ENCODE measurements around the gene IGFBP2.

The IGFBP2 gene

DNA sequence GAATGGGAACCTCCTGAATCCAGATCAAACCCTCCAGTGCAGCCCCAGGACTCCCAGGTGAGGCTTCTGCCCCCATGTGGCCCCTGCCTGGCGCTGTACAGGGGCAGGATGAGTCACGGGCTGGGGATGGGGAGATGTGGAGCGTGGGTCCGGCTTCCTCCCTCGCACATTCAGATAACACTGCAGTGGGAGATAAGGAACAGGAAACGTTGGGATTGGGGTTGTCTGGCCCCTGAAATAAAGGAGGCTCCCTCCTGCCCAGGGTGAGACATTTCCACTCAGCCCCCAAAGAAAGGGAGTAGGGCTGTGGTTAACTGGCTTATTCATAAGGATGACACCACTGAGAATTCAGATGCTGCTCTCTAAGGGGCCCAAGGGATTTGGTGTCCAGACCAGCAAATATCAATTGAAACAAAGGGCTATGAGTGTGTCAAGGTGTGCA lies 31.4 kb downstream of the IGFBP2 start:
- DNase-seq (ENCODE audit: low spot score) = peak; percentile 41

DNA sequence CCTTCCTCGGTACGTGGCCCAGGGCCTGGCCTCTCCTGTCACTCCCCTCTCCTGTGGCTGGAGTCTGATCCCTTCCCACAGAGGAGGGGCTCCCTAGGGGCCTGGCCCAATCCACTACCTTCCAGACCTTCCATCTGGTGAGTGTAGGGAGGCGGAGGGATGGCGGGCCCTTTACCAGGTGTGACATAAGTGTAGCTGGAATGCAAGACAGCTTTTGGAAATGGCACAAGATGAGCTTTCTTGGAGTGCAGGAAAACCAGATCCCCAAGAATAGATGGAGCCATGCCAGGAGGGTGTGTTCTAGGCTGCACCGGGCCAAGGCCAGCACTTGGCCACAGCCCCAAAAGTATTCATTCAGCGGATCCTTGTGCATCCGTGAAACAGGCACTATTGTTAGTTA lies 32.0 kb downstream of the IGFBP2 start:
- peak; percentile 39 for DNase-seq (ENCODE audit: low spot score)

DNA sequence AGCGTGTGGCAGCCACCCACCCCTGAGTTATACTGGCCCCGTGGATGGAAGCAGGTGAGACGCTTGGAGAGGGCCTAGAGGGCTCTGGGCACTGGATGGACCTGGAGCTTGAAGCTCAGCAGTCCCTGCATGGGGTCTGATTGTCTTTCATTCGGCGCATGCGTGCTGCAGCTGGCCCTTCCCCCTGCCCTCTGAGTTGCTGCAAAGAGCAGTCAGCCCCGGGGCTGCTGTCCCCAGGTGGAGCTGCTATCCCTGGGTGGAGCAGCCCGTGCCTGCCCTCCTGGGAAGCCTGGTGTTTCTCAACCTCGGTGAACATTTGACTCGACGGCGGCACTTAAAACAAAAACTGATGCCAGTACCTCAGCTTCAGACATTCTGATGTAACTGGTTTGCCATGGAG lies 32.5 kb downstream of the IGFBP2 start:
- DNase-seq (ENCODE audit: low spot score) = no peak

DNA sequence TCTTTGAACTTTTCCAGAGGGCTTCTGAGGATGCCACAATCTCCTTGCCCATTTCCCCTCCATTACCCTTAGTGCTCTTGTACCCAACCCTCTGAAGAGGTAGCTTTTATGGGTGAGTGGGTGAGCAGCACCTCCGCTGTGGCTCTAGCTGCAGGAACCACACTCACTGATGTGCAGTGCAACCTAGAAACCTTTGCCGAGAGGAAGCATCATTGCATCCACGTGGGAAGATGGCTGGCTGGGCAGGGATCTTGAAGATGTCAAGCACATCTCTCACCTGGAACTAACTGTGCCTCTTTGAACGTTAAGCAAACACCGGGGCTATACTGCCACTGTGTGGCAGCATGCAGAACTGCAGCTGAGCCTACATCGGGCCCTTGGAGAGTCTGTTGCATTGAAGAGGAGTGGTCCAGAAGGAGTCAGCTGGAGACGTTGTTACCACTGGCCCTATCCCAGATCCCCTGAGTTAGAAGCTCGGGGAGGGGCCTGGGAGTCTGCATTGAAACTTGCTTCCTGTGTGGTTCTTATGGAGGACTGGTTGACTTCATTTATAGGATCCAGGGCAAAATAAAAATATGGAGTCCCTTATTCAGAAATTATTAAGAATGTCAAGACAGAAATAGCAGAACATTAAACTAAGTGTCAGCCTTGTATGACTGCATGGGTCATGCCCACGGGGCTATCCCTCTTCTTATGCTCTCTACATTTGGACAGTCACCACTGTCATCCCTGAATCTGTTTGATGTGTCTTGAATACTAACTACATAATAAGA lies 33.4 kb downstream of the IGFBP2 start:
- peak; percentile 77 for DNase-seq (ENCODE audit: low spot score)

DNA sequence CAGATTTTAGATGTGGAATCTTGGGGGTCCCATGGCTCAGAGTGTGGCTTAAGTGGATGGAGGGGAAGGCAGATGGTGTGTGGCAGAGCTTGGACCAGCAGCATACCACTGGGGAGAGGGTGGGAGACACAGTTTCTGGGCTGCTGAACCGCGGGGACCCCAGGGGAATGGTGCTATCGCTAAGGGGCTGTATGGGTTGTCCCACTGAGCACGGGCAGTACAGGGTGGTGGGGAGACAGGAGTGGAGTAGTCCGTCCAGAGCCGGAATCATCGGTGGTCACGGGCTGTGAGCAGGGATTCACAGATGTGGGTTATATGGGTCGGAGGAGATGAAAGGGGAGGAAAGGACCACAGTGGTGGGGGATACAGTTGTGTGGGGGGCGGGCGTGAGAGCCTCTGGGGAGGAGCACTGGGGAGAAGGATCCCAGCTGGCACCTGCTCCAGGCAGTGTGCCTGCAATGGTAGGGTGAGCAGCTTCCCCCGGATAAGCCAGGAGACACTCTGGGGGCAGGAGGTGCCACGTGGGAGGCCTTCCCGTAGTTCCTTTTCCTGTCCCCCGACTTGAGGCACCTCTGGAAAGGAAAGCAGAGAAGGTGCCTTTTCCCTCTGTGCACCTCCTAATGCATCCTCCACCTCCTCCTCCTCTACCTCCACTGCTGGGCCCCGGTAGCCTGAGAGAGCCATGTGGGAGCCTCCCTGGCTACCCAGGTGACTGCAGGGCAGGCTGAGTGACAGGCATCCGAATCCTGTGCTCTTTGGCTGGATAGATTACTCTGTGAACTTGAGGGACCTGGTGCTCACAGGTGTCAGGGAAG lies 37.3 kb downstream of the IGFBP2 start:
- no peak for DNase-seq (ENCODE audit: low spot score)

DNA sequence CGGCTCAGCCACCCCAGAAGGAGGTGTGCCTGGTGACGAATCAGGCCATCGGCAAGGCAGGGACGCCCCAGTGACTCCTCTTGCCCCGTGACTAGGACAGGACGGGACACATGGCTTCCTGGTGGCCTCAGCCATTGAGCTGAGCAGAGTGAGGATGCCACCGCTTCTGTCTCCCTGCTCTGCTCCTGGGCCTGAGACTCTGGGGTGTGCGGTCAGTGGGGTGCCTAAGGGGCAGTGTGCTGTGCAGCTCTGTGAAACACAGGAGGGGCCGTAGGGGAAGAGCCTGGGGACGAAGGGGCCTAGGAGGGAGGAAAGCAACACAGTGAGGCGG lies 37.8 kb downstream of the IGFBP2 start:
- no peak for DNase-seq (ENCODE audit: low spot score)

DNA sequence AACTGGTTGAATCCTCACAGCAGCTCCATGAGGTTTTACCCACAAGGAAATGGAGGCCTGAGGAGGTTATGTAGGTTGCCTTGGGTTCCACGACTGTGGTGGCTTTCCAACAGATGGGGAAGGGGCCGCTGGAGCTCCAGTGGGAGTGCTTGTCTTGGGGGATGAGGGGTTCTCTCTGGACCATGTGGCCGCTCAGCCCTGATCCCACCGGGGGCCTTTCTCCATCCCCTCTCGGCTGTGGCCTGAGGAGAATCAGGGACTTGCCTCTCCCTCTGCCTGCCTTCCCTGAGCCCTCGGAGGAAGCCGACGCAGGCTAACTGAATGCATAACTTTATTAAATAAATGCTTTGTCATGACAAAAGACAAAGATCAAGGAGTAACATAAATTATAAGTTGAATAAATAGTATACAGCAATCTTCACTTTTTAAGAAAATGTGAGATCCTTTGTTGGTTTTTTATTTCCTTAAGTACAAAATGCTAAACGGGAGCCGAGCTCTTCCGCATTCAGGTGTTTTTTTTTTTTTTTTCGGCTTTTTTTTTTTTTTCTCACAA lies 38.6 kb downstream of the IGFBP2 start:
- DNase-seq (ENCODE audit: low spot score) = no peak

DNA sequence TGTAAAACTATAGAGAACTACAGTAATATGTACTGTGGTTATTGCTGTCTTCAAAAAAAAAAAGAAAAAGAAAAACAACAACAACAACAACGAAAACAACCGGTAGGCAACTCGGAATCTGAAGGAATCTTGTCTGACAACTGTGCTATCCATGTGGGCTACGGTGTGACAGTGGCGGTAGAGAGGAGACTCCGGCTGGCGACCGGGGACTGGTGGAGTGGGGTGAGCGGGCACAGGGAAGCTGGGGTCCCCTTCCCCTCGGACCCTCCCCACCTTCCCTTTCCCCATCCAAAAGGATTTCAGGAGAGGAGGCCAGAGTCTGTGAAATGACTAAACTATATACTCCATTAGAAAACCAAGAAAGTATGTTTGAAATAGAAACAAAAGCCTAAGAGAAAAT lies 39.2 kb downstream of the IGFBP2 start:
- no peak for DNase-seq (ENCODE audit: low spot score)

DNA sequence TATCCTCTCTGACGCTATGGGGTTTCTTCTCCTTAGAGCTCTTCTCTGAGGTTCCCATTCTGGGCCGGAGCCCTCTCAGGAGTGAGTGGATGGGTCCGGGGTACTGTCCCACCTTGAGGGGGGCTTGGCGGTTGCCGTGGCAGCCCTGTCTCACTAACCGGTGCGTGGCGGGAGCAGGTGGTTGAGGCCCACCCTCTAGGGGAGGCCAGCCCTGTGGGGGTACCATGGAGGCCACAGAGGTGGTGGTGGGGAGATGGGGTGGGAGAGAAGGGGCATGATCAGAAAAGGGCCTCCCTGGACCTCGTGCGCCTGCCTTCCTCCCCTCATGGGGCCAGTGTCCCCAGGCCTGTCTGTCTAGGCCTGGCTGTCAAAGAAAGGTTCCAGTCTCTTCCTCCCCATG lies 39.8 kb downstream of the IGFBP2 start:
- no peak for DNase-seq (ENCODE audit: low spot score)

DNA sequence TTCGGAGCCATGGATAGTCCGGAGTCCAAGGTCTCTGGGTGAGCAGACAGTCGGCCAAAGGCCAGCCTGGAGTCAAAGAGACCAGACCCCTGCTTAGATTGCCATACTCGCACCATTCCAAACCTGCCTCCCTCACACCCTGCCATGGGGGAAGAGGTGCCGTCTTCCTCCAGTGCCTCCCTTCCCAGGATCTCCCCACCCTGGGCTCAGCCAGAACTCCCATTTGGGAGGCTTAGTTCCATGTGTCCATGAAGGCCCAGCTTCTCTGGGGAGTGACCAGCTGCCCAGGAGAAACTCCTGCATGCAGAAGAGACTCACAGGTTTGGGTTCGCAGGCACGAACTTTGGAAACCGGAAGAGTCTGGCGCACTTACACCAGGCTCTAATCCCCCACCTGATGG lies 40.4 kb downstream of the IGFBP2 start:
- no peak for DNase-seq (ENCODE audit: low spot score)

DNA sequence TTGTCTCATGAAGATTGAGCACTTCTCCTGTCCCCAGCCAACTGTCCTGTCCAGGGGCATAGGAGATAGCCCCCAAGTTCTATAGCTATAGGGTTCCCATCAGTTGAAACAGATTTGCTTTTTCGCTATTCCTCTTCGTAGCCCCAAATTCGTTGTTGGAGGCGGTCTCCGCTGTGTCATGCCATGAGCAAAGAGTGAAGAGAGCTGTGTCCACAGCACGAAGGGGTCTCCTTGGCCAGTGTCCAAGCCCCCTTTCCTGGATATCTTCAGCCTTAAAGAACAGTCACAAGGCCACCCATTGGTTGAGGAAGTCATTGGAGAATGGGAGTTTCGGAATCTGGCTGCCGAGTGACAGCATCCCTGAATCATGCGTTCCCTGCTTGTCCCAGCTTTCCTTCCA lies 41.2 kb downstream of the IGFBP2 start:
- no peak for DNase-seq (ENCODE audit: low spot score)

DNA sequence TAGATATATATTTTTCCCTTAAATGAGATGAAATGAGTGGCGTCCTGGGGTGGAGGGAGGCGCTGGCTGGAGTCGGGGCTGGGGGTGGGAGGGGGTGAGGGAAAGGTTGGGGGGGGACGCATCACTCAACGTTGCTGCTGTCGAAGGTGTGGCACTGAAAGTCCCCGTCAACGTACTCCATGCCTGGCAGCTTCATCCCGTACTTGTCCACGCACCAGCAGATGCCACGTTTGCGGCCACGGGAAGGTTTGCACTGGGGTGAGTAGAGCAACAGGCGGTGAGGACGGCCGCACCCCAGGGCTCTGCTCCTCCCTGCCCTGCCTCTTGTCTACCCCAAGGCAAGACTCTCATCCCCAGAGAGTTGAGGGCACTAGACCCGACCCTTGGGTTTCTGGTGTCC lies 43.4 kb downstream of the IGFBP2 start:
- DNase-seq (ENCODE audit: low spot score) = no peak

DNA sequence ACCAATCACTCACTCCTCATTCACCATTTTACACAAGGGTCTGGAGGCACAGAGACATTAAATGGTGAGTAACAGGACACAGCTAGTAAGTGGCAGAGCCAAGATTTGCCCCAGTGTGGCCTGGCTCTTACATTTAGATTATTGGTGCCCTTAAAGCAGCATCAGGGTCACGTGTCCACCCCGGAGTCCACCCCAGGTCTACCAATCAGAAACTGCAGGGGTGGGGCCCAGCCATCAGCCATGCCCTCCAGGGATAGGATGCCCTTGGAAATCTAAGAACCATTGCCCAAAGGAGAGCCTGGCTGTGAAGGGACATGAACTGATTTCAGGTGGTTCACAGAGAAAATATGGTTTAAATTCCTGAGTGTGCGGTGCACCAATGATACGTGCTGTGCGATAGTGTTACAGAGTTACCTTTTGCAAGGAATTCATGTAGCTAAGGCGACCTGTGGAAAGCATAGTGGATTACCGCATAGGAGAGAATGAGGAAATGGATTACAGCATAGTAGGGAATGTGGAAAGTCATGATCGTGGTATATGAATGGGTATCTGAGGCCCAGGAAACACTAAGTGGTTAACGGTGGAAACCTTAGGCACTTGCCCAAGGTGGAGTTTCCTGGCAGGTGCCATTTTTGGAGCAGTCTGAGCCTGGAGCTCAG lies 44.3 kb downstream of the IGFBP2 start:
- DNase-seq (ENCODE audit: low spot score) = no peak

DNA sequence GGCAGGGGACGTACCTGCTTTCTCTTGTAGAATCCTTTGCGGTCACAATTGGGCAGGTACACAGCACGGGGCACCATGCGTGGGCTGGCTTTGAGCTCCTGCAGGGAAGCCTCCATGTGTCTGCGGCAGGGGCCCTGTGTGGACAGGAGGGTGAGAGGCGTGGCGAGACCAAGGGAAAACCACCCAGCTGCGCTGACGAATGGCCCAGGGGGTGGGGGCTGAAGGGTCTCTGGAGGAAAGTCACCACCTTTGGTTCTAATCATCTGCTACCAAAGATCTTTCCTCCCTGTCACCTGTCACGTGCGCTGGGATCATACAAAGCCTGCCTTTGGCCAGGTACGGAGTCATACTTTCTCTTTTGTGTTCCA lies 44.9 kb downstream of the IGFBP2 start:
- no peak for DNase-seq (ENCODE audit: low spot score)

DNA sequence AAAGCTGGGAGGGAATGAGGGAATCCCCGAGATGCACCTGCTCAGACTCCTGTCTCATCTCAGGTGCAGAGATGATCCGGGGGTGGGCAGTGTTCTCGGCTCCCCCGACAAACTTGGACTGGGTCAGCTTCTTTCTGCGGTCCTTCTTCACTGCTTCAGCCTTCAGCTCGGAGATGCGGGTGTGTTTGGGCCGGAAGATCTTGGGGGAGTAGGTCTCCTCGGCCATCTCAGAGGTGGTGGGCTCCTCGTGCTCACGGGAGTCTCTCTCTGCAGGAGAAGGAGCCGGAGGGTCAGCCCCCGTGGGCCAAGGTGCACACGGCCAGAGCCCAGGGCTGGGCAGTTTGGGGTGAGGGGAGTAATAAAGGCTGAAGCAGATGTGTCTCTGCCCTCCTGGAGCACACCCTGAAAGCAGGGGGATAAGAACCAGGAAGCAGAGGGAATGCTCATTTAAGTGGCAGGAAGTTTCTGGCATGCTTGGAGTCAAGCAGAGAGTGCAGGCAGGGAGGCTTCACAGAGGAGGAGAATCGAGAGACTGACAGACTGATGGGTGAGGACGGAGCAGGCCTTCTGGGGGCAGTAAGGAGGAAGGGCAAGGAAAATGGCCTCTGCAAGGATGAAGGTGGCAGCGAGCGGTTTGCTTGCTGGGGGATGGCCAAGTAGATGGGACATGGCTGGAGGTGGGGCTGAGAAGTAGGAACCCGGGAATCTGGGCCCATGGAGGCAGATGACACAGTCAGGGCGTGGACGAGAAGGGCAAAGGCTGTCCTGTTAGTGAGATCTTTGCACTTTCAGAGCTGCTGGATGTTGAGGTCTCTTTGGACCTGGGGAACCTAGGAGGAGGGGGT lies 45.8 kb downstream of the IGFBP2 start:
- DNase-seq (ENCODE audit: low spot score) = no peak

DNA sequence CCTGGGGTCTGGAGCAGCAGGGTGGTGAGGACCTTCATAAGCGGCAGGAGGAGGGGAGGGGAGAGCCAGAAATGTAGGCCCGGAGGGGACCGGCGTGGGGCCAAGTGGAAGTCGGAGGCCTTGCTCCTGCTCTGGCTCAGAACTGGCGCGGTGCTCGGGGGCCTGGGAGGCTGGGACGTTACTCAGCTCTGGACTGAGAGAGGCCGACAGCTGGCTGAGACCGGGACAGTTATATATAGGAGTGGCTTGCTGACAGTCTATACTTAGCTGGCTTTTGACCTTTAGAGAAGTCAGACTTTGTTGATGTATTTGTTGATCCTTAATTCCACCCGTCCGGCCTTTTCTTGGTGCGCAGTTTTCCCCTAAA lies 46.4 kb downstream of the IGFBP2 start:
- no peak for DNase-seq (ENCODE audit: low spot score)

DNA sequence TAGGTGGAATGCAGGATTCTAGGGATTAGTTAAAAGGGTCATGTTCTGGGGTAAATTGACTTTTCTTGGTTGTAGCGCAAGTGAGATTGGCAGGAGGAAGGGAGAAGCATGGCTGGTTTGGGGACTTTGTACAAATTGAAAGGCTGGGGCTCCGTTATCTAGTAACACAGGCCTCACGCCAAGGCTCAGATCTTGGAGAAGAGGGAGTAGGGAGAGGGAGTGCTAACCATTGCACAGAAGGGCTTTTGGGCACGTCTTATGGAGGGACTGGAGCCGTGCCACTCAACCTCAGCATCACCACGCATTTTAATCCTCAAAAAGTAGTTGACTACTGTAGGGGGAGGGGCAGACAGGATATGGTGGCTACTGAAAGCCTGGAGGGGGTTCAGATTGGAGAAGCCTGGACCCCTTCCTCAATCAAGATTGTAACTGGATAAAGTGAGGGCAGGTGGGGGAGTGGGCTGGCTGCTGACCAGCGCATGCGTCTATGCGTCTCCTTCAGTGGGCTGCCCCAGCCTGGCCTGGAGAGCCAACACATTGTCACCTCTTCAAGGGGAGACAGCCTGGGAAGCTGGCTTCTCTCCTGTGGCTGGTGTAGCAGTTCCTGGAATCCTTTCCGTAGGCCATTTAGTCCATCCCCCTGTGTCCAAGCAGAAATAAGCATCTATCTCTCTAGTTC lies 47.9 kb downstream of the IGFBP2 start:
- DNase-seq (ENCODE audit: low spot score) = no peak

DNA sequence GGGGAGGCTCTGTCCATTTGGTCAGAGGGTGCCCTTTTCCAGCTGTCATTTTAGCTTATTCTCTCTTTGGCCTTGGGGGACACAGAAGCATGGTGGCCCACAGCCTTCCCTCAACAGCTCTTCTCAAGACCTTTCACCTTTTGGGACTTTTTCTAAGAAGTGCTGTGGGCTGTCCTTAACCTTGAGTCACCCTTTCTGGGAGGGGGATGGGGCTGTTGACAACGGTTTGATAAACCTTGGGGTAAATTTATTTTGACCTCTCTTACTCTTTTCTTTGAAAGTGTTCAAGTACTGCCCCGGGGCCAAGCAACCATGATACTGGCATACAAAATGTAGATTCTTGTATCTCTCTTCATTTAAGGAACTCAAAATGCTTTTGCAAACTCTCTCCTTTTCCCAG lies 48.5 kb downstream of the IGFBP2 start:
- DNase-seq (ENCODE audit: low spot score) = no peak

DNA sequence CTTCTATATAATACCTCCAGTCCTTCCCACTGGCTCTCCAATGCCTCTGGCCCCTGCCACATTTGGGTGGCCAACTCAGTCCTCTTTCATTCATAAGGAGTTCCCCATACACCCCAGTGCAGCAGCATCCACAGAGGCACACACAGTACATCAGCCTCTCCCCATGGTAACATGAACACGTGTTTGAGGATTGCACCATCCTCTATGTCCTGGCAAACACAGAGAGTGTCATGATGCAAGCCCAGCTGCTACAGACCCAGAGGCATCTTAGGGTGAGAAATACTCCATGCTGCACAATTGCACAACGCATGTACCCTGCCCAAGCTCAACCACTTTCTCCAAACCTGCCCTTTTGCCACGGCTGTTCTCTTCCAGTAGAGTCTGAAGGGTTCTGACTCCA lies 50.6 kb downstream of the IGFBP2 start:
- DNase-seq (ENCODE audit: low spot score) = no peak

DNA sequence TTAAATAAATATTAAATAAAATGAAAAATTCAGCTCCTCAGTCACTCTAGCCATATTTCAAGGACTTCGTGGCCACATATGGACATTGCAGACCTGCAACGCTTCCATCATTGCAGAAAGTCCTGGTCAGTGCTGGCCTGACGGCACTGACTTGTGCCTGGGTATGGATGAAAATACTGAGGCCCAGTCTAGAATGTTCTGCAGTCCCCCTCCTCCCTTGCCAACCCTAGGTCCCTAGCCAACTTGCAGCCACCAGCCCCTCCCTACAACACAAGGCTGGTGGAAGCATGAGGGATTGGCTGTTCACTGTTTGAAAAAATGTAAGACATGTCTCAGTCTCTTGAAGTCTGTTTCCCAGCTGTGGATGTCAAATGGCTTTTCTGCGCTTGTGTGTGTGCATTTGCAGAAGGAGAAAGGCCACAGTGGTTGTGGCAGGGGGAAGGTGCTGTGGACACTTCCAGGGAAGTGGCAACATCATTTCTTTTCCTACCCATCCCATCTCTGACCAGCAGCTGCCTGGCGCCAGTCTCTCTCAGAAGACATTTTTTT lies 52.2 kb downstream of the IGFBP2 start:
- no peak for DNase-seq (ENCODE audit: low spot score)

DNA sequence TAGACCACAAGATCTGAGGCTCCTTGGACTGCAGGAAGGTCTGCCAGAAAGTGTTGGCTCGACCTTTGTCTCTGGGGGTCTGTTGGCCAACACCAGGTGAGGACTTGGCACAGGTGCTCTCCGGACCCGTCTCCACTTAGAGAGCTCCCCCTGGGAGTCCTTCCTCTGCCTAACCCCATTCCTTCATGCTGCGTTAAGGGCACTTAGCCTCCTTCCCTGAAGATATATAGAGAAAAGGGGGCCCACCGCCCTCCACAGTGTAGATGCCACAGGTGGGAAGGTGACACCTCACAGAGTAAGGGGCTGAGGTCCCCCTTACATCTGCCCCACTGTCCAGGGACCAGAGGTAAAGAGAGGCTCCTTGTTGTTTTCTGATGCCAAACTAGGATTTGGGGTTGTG lies 53.9 kb downstream of the IGFBP2 start:
- no peak for DNase-seq (ENCODE audit: low spot score)
